ENCODE measurements around the gene DLG2. TPM values are rescaled to one million over a fixed set of nuclear protein-coding genes. Genes with fewer than 3 reads are reported as not detected.

The DLG2 gene
- total and polyA plus RNA-seq, 2 of the 8 experiments (the other 6 are each of a cell fraction or from before 2014, with no cell fraction given) = 1.7 to 14.3 TPM

- Histone ChIP-seq H3K23ac (ENCODE audit: insufficient read length) (no peak overlapping the region), H4K91ac (replicated peaks; ENCODE audit: insufficient read length, low read length) (no peak overlapping the region), H2BK12ac (ENCODE audit: low read depth, low read length) (no peak overlapping the region), H3K4me1 (replicated peaks in 1 of 4; ENCODE audit: control insufficient read depth in 3 of 4, insufficient read depth in 4 of 4, low read length in 3 of 4) (no peaks in the 10 kb centered on the region), H2AFZ (ENCODE audit: low read length) (no peak overlapping the region), H3K27me3 (replicated peaks in 1 of 4; ENCODE audit: control insufficient read depth in 3 of 4, extremely low read depth in 1 of 4, insufficient read depth in 3 of 4, low read length in 3 of 4) (no peaks in the 10 kb centered on the region), H4K5ac (ENCODE audit: insufficient read length, low read depth, low read length) (no peak overlapping the region), H3K14ac (ENCODE audit: insufficient read length) (no peak overlapping the region), H2BK15ac (ENCODE audit: low read length) (no peak overlapping the region), H3K56ac (replicated peaks; ENCODE audit: insufficient read length, low read depth, low read length) (no peak overlapping the region), H3K9me3 (ENCODE audit: insufficient read depth in 2 of 2, low read depth in 1 of 2, low read length in 1 of 2) (no peaks in the 10 kb centered on the region), H4K8ac (ENCODE audit: extremely low read depth, insufficient read depth, low read length) (no peak overlapping the region), H3K4me3 (ENCODE audit: extremely low read depth in 1 of 4, insufficient read depth in 2 of 4, low read depth in 3 of 4, low read length in 4 of 4) (no peak overlapping the region), H3K18ac (ENCODE audit: extremely low read depth, low read length) (no peak overlapping the region), H2AK5ac (ENCODE audit: low read depth, low read length) (no peak overlapping the region), H2BK120ac (replicated peaks; ENCODE audit: low read depth, low read length) (no peak overlapping the region), H3K4me2 (ENCODE audit: insufficient read depth in 1 of 2, low read depth in 2 of 2, low read length in 2 of 2) (no peak overlapping the region), H2BK20ac (ENCODE audit: low read length) (no peak overlapping the region), H4K20me1 (replicated peaks in 1 of 2; ENCODE audit: control insufficient read depth in 1 of 2, insufficient read depth in 2 of 2, low read length in 2 of 2) (no peaks in the 10 kb centered on the region), H3K4ac (replicated peaks; ENCODE audit: insufficient read length, low read depth, low read length) (no peak overlapping the region), H3K27ac (ENCODE audit: low read depth, low read length) (no peak overlapping the region), H3K9ac (replicated peaks in 1 of 4; ENCODE audit: extremely low read depth in 1 of 4, low read depth in 3 of 4, low read length in 3 of 4) (no peak overlapping the region), H3K36me3 (ENCODE audit: control insufficient read depth in 2 of 4, insufficient read depth in 4 of 4, low read length in 3 of 4) (no peaks in the 10 kb centered on the region), H2BK5ac (ENCODE audit: low read depth, low read length) (no peak overlapping the region), H3K79me1 (ENCODE audit: low read depth, low read length) (no peaks in the 10 kb centered on the region), H3K23me2 (ENCODE audit: low read depth, low read length) (no peaks in the 10 kb centered on the region), H3K79me2 (ENCODE audit: control insufficient read depth in 1 of 2, insufficient read depth in 2 of 2, low read length in 2 of 2) (no peaks in the 10 kb centered on the region)
- ChIA-PET POLR2A (ENCODE audit: partially characterized antibody) (no interaction called here), CTCF (ENCODE audit: partially characterized antibody) (no interaction called here)
- TF ChIP-seq SIN3A (conservative IDR thresholded peaks at IDR 0.05 in 1 of 2, IDR thresholded peaks at IDR 0.05 in 1 of 2; ENCODE audit: low read depth in 1 of 2, low read length in 2 of 2) = no peak
- TF ChIP-seq ZNF274 (IDR thresholded peaks at IDR 0.05; ENCODE audit: borderline replicate concordance, extremely low read depth, low read length) = no peak
- no peak for TF ChIP-seq MAX (IDR thresholded peaks at IDR 0.05)
- no peak for TF ChIP-seq BCL11A (IDR thresholded peaks at IDR 0.05; ENCODE audit: low read depth in 2 of 2, low read length in 2 of 2)
- TF ChIP-seq SIX5 (IDR thresholded peaks at IDR 0.05; ENCODE audit: low read depth, low read length) = no peak
- TF ChIP-seq BRCA1 (IDR thresholded peaks at IDR 0.05; ENCODE audit: low read depth, low read length) = no peak
- no peak for TF ChIP-seq CHD2 (IDR thresholded peaks at IDR 0.05; ENCODE audit: low read length)
- DNase-seq (ENCODE audit: low read depth in 1 of 2, low spot score in 2 of 2) (no peak), FAIRE-seq (no peak)
Observed at GRCh38 chr11:84163116-84163515, 1464.0 kb downstream of the DLG2 start.
